Endothelial cell of umbilical vein (primary cell): Measurements from ENCODE around the gene MYO16. TPM values are rescaled to one million over a fixed set of nuclear protein-coding genes. Genes with fewer than 3 reads are reported as not detected.

Experiments
- BruUV-seq: library from RNA; stranded (reverse); fragments of 400-500 nt; replicated peaks from 2 replicates; lab custom pipeline; 2021; lab: Mats Ljungman, UMichigan
- CTCF ChIA-PET: fragments of 300-600, 350-600 bp; sonication (Branson Sonifier 250); formaldehyde crosslinking; loops from one replicate; lab custom pipeline; 2021; ENCODE audit warnings: antibody characterized with exemption, inconsistent platforms; lab: Charles Lee
- POLR2A ChIA-PET: fragments of 300-600, 350-600 bp; sonication (Branson Sonifier 250); formaldehyde crosslinking; loops from one replicate; lab custom pipeline; 2021; ENCODE audit warnings: antibody characterized with exemption, inconsistent platforms; lab: Charles Lee
- DNase-seq: peaks from one replicate; pipeline ENCODE4 v3.0.0-alpha.2; 2011; ENCODE audit warnings: low read depth, low spot score
- FAIRE-seq: peaks from 2 replicates; lab custom pipeline; 2011; peaks lifted over from hg19 to GRCh38; lab: Jason Lieb, UNC
- H2AFZ ChIP-seq: 2 replicates; pipeline ENCODE4 v1.6.0; 2012; ENCODE audit warnings: low read depth, low read length, control low read depth, inconsistent platforms
- H3K27ac ChIP-seq: 2 replicates; pipeline ENCODE4 v1.5.1; 2011; ENCODE audit warnings: low read depth, mild to moderate bottlenecking, control low read depth, low read length, moderate library complexity; ENCODE audit not compliant: insufficient read depth
- H3K27me3 ChIP-seq, 2 experiments: 2 replicates each; pipeline versions ENCODE4 v1.6.0 to v1.6.1; 2011; ENCODE audit warnings: low read length in 2 of 2, mixed read lengths in 1 of 2; ENCODE audit not compliant: control insufficient read depth in 2 of 2, insufficient read depth in 2 of 2
- H3K36me3 ChIP-seq, 2 experiments: 2 replicates in 1 of 2; 3 replicates in 1 of 2; pipeline ENCODE4 v1.5.1; 2011; ENCODE audit warnings: low read length in 2 of 2, mild to moderate bottlenecking in 1 of 2, moderate library complexity in 1 of 2; ENCODE audit not compliant: control insufficient read depth in 2 of 2, insufficient read depth in 2 of 2; ENCODE audit errors: extremely low read depth in 1 of 2
- H3K4me1 ChIP-seq: 3 replicates; pipeline ENCODE4 v1.5.1; 2011; ENCODE audit warnings: mild to moderate bottlenecking, low read length; ENCODE audit not compliant: control insufficient read depth, insufficient read depth; ENCODE audit errors: extremely low read depth
- H3K4me2 ChIP-seq: 2 replicates; pipeline ENCODE4 v1.6.1; 2011; ENCODE audit warnings: low read length, control low read depth, mixed read lengths; ENCODE audit not compliant: insufficient read depth
- H3K4me3 ChIP-seq, 3 experiments: fragments of 200-600 bp in 1 of 3; sonication (generic), shearing (Covaris generic) in 1 of 3; replicated peaks in 1 of 3; 2 replicates each; pipeline ENCODE4 v1.5.1; 2011 to 2016; ENCODE audit warnings: control low read depth in 3 of 3, low read length in 3 of 3, mild to moderate bottlenecking in 2 of 3, inconsistent platforms in 1 of 3, low read depth in 1 of 3, moderate library complexity in 1 of 3; ENCODE audit not compliant: insufficient read depth in 1 of 3
- H3K79me2 ChIP-seq: 2 replicates; pipeline ENCODE4 v1.6.0; 2012; ENCODE audit warnings: low read length, inconsistent platforms; ENCODE audit not compliant: control insufficient read depth, insufficient read depth
- H3K9ac ChIP-seq: replicated peaks from 2 replicates; pipeline ENCODE3; 2011; ENCODE audit warnings: low read length, control low read depth; ENCODE audit not compliant: insufficient read depth; ENCODE audit errors: extremely low read depth
- H3K9me1 ChIP-seq: replicated peaks from 3 replicates; pipeline ENCODE4 v1.6.0; 2011; ENCODE audit warnings: mild to moderate bottlenecking, low read length; ENCODE audit not compliant: control insufficient read depth, insufficient read depth; ENCODE audit errors: extremely low read depth
- H3K9me3 ChIP-seq: replicated peaks from 2 replicates; pipeline ENCODE4 v1.5.1; 2012; ENCODE audit warnings: low read length, inconsistent platforms; ENCODE audit not compliant: control insufficient read depth, insufficient read depth
- H4K20me1 ChIP-seq: replicated peaks from 2 replicates; pipeline ENCODE3; 2011; ENCODE audit warnings: mild to moderate bottlenecking, low read length; ENCODE audit not compliant: control insufficient read depth, insufficient read depth; ENCODE audit errors: extremely low read depth
- EZH2 ChIP-seq: IDR thresholded peaks from 2 replicates; pipeline ENCODE4 v1.6.1; 2012; ENCODE audit warnings: borderline replicate concordance, low read depth, mild to moderate bottlenecking, moderate library complexity, low read length, inconsistent platforms; ENCODE audit not compliant: severe bottlenecking
- FOS ChIP-seq: IDR thresholded peaks from 2 replicates; pipeline ENCODE4 v1.6.1; 2011; ENCODE audit warnings: mild to moderate bottlenecking, low read length, moderate library complexity, borderline replicate concordance; ENCODE audit not compliant: insufficient read depth
- GATA2 ChIP-seq: IDR thresholded peaks from 2 replicates; pipeline ENCODE4 v1.7.0; 2011; ENCODE audit warnings: low read depth, mild to moderate bottlenecking, moderate library complexity, mixed read lengths, low read length; ENCODE audit not compliant: insufficient read length, insufficient read depth
- JUN ChIP-seq: IDR thresholded peaks from 2 replicates; pipeline ENCODE4 v1.6.1; 2011; ENCODE audit warnings: borderline replicate concordance, low read depth; ENCODE audit not compliant: insufficient read length, insufficient read depth
- MYC ChIP-seq: IDR thresholded peaks from one replicate; pipeline ENCODE4 v1.6.1; 2011; ENCODE audit warnings: mild to moderate bottlenecking, low read depth, low read length
- POLR2A ChIP-seq: IDR thresholded peaks from 2 replicates; pipeline ENCODE4 v1.6.1; 2012; ENCODE audit warnings: low read depth, mild to moderate bottlenecking, control low read depth, low read length
- POLR2AphosphoS5 ChIP-seq: IDR thresholded peaks from 2 replicates; pipeline ENCODE4 v1.6.1; 2012; ENCODE audit warnings: low read depth, mild to moderate bottlenecking, control low read depth, low read length, moderate library complexity; ENCODE audit not compliant: insufficient read depth
- dilution Hi-C: fragments of 300-500 bp; cut with MboI; formaldehyde crosslinking; loops from one replicate; pipeline ENCODE4 v1.15.0; 2019; ENCODE audit warnings: low sequenced_read_pairs; ENCODE audit not compliant: extremely low pct_ligation_motif_present
- intact Hi-C: fragments of 100-400 bp; cut with micrococcal nuclease; formaldehyde crosslinking; loops from one replicate; pipeline ENCODE4 v1.10.0; 2022
- polyA plus RNA-seq, 4 experiments: library from polyadenylated mRNA; depleted of rRNA in 3 of 4; stranded (reverse) in 3 of 4; unstranded in 1 of 4; fragments of >200 nt; gene quantifications; 2 replicates each; pipeline versions ENCODE4 v1.2.1 to v1.2.3, GENCODE V29; 2011 to 2012; ENCODE audit warnings: missing spikeins in 1 of 4
- total RNA-seq: library from RNA; stranded (reverse); gene quantifications from 2 replicates; pipeline ENCODE4 v1.2.3, GENCODE V29; 2021
- TF ChIP-seq, protein P1 (sequence below): IDR thresholded peaks from 2 replicates; pipeline ENCODE4 v1.6.1; 2011; ENCODE audit not compliant: insufficient read depth, insufficient read length
- TF ChIP-seq, protein P2 (sequence below), 2 donors: IDR thresholded peaks; 1 replicate in 1 of 2; 2 replicates in 1 of 2; pipeline ENCODE4 v1.5.1; 2011; ENCODE audit warnings: low read length in 2 of 2, mild to moderate bottlenecking in 2 of 2, moderate library complexity in 2 of 2, control low read depth in 1 of 2, inconsistent platforms in 1 of 2, low read depth in 1 of 2; ENCODE audit not compliant: insufficient read depth in 1 of 2; ENCODE audit errors: extremely low read depth in 1 of 2

MYO16 gene
- total and polyA plus RNA-seq, 2 donors (not counting 3 experiments of a cell fraction or from before 2014, with no cell fraction given) = 0.03 to 0.04 TPM

DNA sequence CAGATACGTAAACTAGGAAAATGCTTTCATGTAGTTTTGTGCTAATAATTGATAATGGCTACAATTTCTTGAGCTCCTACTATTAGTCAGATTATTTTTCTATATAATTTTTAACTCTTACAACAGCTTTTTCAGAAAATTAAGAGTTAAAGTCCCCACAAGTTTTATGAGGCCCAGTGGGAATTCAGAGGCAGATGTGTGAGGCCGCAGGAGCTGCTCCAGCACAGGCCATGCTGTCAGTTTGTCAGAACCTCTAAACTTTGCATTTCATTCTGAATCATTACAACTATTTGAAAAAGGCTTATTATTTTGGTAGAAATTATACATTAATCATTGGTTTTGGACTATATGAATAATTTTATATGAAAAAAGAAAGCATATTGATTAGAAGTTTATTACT is 370.8 kb downstream of the MYO16 start:
- Histone ChIP-seq H3K79me2 (no peaks in the 10 kb centered on the region), H3K4me2 (no peak overlapping the region), H3K27me3 (no peaks in the 10 kb centered on the region), H3K9ac (no peak overlapping the region), H3K27ac (no peak overlapping the region), H4K20me1 (no peaks in the 10 kb centered on the region), H3K9me3 (no peaks in the 10 kb centered on the region), H3K9me1 (no peaks in the 10 kb centered on the region), H3K36me3 (no peaks in the 10 kb centered on the region), H2AFZ (no peak overlapping the region), H3K4me3 (no peak overlapping the region), H3K4me1 (no peaks in the 10 kb centered on the region)
- FAIRE-seq (no peak), DNase-seq (no peak)
- no TSS peak for BruUV-seq
- intact Hi-C loops = no loop called here
- dilution Hi-C loops = no loop called here
- CTCF ChIA-PET = interaction anchor here (0.8 to 1.6 kb wide), 2 partner anchors 10 to 13 kb away, joined by 3 to 4 read pairs; no protein-coding TSS in a partner anchor
- no peak for TF ChIP-seq GATA2
- no peak for TF ChIP-seq EZH2
- POLR2A ChIA-PET = no interaction called here

DNA sequence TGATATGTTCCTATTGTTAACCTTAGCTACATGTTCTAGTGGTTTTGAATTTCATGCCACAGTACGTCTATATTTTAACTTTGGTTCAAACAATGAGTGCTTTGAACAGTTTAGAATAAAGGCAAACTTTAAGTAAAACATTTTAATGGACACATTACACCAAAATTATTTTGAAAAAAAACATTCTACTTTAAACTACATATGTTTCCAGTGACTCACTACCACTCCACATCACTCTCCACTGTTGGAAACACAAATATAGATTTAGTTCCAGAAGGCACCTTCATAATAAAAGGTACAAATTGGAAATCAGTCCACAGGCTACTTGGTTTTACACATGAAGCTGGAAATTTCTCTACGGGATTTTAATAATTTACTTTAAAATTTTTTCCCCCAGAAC is 373.5 kb downstream of the MYO16 start:
- Histone ChIP-seq H2AFZ (no peak overlapping the region), H3K9me3 (no peaks in the 10 kb centered on the region), H3K4me2 (no peak overlapping the region), H3K27me3 (no peaks in the 10 kb centered on the region), H3K79me2 (no peaks in the 10 kb centered on the region), H4K20me1 (no peaks in the 10 kb centered on the region), H3K9me1 (no peaks in the 10 kb centered on the region), H3K36me3 (no peaks in the 10 kb centered on the region), H3K4me1 (no peaks in the 10 kb centered on the region), H3K27ac (no peak overlapping the region), H3K4me3 (no peak overlapping the region), H3K9ac (no peak overlapping the region)
- ChIA-PET CTCF (no interaction called here), POLR2A (no interaction called here)
- no peak for DNase-seq
- intact Hi-C loops (no loop called here), dilution Hi-C loops (no loop called here)
- FAIRE-seq = no peak
- TF ChIP-seq POLR2A (no peak), EZH2 (no peak), JUN (no peak), POLR2AphosphoS5 (no peak), MYC (no peak), GATA2 (no peak), FOS (no peak)
- TF ChIP-seq, protein P1, sequence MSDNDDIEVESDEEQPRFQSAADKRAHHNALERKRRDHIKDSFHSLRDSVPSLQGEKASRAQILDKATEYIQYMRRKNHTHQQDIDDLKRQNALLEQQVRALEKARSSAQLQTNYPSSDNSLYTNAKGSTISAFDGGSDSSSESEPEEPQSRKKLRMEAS = no peak
- TF ChIP-seq, protein P2, sequence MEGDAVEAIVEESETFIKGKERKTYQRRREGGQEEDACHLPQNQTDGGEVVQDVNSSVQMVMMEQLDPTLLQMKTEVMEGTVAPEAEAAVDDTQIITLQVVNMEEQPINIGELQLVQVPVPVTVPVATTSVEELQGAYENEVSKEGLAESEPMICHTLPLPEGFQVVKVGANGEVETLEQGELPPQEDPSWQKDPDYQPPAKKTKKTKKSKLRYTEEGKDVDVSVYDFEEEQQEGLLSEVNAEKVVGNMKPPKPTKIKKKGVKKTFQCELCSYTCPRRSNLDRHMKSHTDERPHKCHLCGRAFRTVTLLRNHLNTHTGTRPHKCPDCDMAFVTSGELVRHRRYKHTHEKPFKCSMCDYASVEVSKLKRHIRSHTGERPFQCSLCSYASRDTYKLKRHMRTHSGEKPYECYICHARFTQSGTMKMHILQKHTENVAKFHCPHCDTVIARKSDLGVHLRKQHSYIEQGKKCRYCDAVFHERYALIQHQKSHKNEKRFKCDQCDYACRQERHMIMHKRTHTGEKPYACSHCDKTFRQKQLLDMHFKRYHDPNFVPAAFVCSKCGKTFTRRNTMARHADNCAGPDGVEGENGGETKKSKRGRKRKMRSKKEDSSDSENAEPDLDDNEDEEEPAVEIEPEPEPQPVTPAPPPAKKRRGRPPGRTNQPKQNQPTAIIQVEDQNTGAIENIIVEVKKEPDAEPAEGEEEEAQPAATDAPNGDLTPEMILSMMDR (IDR thresholded peaks at IDR 0.05; ENCODE audit: extremely low read depth in 1 of 2, insufficient read depth in 1 of 2, low read depth in 1 of 2, low read length in 2 of 2) = no peak
- BruUV-seq = no TSS peak
